MM.1S (cell line): ENCODE results near the gene KYNU.

ENCODE experiments used
- DNase-seq: peaks from one replicate; pipeline ENCODE4 v3.0.0-alpha.2; 2015
- H2AFZ ChIP-seq: fragments of 300-600 bp; sonication (generic); 2 replicates; pipeline ENCODE4 v1.6.0; 2016; ENCODE audit warnings: antibody characterized with exemption, low read length
- H3F3A ChIP-seq: fragments of 300-600 bp; sonication (generic); 2 replicates; pipeline ENCODE4 v1.6.1; 2016; ENCODE audit warnings: mild to moderate bottlenecking, antibody characterized with exemption, low read length, moderate library complexity, mixed read lengths; ENCODE audit not compliant: insufficient read depth
- H3K27ac ChIP-seq: fragments of 300-600 bp; sonication (generic); 2 replicates; pipeline ENCODE4 v1.5.1; 2016; ENCODE audit warnings: mild to moderate bottlenecking, low read length
- H3K27me3 ChIP-seq: fragments of 300-600 bp; sonication (generic); replicated peaks from 2 replicates; pipeline ENCODE4 v1.6.0; 2016; ENCODE audit warnings: low read length; ENCODE audit not compliant: insufficient read depth
- H3K36me3 ChIP-seq: fragments of 300-600 bp; sonication (generic); replicated peaks from 2 replicates; pipeline ENCODE4 v1.6.1; 2016; ENCODE audit warnings: mild to moderate bottlenecking, low read length, mixed read lengths; ENCODE audit not compliant: insufficient read depth
- H3K4me1 ChIP-seq: fragments of 300-600 bp; sonication (generic); 2 replicates; pipeline ENCODE4 v1.6.1; 2016; ENCODE audit warnings: low read length, mixed read lengths
- H3K4me2 ChIP-seq: fragments of 300-600 bp; sonication (generic); 2 replicates; pipeline ENCODE4 v1.6.0; 2016; ENCODE audit warnings: low read depth, low read length
- H3K4me3 ChIP-seq: fragments of 300-600 bp; sonication (generic); 2 replicates; pipeline ENCODE4 v1.5.1; 2016; ENCODE audit warnings: low read length, mixed read lengths
- H3K79me2 ChIP-seq: fragments of 300-600 bp; sonication (generic); 2 replicates; pipeline ENCODE4 v1.6.1; 2016; ENCODE audit warnings: mixed run types, low read length, mixed read lengths
- H3K9ac ChIP-seq: fragments of 300-600 bp; sonication (generic); 2 replicates; pipeline ENCODE4 v1.6.1; 2016; ENCODE audit warnings: low read length, mixed read lengths
- H3K9me2 ChIP-seq: fragments of 300-600 bp; sonication (generic); replicated peaks from 2 replicates; pipeline ENCODE4 v1.6.1; 2016; ENCODE audit warnings: mild to moderate bottlenecking, low read length, mixed read lengths; ENCODE audit not compliant: insufficient read depth
- H3K9me3 ChIP-seq: fragments of 300-600 bp; sonication (generic); replicated peaks from 2 replicates; pipeline ENCODE4 v1.6.1; 2016; ENCODE audit warnings: mild to moderate bottlenecking, low read length, mixed read lengths; ENCODE audit not compliant: insufficient read depth
- H4K20me1 ChIP-seq: fragments of 300-600 bp; sonication (generic); 2 replicates; pipeline ENCODE4 v1.6.1; 2016; ENCODE audit warnings: mild to moderate bottlenecking, low read length, moderate library complexity, mixed read lengths; ENCODE audit not compliant: insufficient read depth
- CTCF ChIP-seq: fragments of 300-600 bp; sonication (generic); IDR thresholded peaks from 2 replicates; pipeline ENCODE4 v1.5.1; 2016; ENCODE audit warnings: antibody characterized with exemption, low read length, mixed read lengths
- EZH2 ChIP-seq: fragments of 300-600 bp; sonication (generic); optimal IDR thresholded peaks from 2 replicates; pipeline ENCODE3; 2017; ENCODE audit warnings: low read depth, mild to moderate bottlenecking, antibody characterized with exemption, low read length, mixed read lengths
- EZH2phosphoT487 ChIP-seq: fragments of 300-600 bp; sonication (generic); IDR thresholded peaks from 2 replicates; pipeline ENCODE4 v1.6.1; 2018; ENCODE audit warnings: antibody characterized with exemption, low read length

Gene KYNU

GRCh38 chr2:142869461-142870106 is 7.9 kb upstream of the KYNU start:
- H3K27ac ChIP-seq: no peak overlapping the region
- 0 out of 2 replicates have a peak, but pooled peaks cover 4% of the 10 kb centered on the region for H3K4me1 ChIP-seq
- no peaks in the 10 kb centered on the region for H3K9me2 ChIP-seq
- H3K4me3 ChIP-seq: no peak overlapping the region
- DNase-seq: no peak
- H3K4me2 ChIP-seq: no peak overlapping the region
- no peaks in the 10 kb centered on the region for H3F3A ChIP-seq
- H4K20me1 ChIP-seq: no peaks in the 10 kb centered on the region
- H3K27me3 ChIP-seq: no peaks in the 10 kb centered on the region
- H2AFZ ChIP-seq: no peak overlapping the region
- TF ChIP-seq EZH2 (no peak), CTCF (no peak), EZH2phosphoT487 (no peak)
- H3K9ac ChIP-seq: no peak overlapping the region
- H3K36me3 ChIP-seq: no peaks in the 10 kb centered on the region
- no peaks in the 10 kb centered on the region for H3K79me2 ChIP-seq
- no peaks in the 10 kb centered on the region for H3K9me3 ChIP-seq

DNA sequence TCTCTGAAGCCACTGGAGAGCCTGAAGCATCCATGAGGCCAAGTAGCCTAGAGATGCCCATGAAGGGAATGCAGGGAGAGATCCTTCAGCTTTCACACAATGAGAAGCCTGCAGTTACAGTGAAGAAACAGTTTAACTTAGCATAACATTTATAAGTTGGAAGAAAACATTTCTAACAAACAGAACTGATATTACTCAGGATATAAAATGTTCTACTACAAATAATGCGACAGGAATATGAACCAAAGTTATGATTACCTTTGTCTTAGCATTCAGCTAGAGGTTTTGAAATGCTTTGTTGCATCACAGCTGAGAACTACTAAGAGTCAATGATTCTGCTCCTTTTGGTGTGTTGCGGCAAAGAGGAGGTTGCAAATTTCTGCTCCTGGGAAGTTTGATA is 6.9 kb upstream of the KYNU start:
- Histone ChIP-seq H3K79me2 (no peaks in the 10 kb centered on the region), H3K9me2 (no peaks in the 10 kb centered on the region), H3F3A (no peaks in the 10 kb centered on the region), H3K27me3 (no peaks in the 10 kb centered on the region), H2AFZ (no peak overlapping the region), H3K9ac (no peak overlapping the region), H3K4me2 (no peak overlapping the region), H3K27ac (no peak overlapping the region), H3K4me1 (0 out of 2 replicates have a peak, but pooled peaks cover 3% of the 10 kb centered on the region), H4K20me1 (no peaks in the 10 kb centered on the region), H3K9me3 (no peaks in the 10 kb centered on the region), H3K36me3 (no peaks in the 10 kb centered on the region), H3K4me3 (no peak overlapping the region)
- no peak for DNase-seq
- TF ChIP-seq EZH2 (no peak), CTCF (no peak), EZH2phosphoT487 (no peak)

- H3K4me3 ChIP-seq: no peak overlapping the region
- no peak overlapping the region for H3K27ac ChIP-seq
- H3K36me3 ChIP-seq: no peaks in the 10 kb centered on the region
- DNase-seq: no peak
- no peaks in the 10 kb centered on the region for H3K27me3 ChIP-seq
- H3K9me3 ChIP-seq: no peaks in the 10 kb centered on the region
- H3K4me2 ChIP-seq: no peak overlapping the region
- H3K9ac ChIP-seq: no peak overlapping the region
- no peaks in the 10 kb centered on the region for H3K9me2 ChIP-seq
- H3K79me2 ChIP-seq: no peaks in the 10 kb centered on the region
- H3F3A ChIP-seq: no peaks in the 10 kb centered on the region
- no peaks in the 10 kb centered on the region for H3K4me1 ChIP-seq
- TF ChIP-seq EZH2: no peak
- no peak for TF ChIP-seq CTCF
- TF ChIP-seq EZH2phosphoT487: no peak
- H4K20me1 ChIP-seq: no peaks in the 10 kb centered on the region
- H2AFZ ChIP-seq: no peak overlapping the region
Observed at GRCh38 chr2:142871396-142871795, 6.1 kb upstream of the KYNU start.
